SW 1271 (cell line): ENCODE measurements around the gene RPS16.

Source experiments
- DNase-seq, 2 experiments: peaks; one replicate each; lab custom pipeline; 2025; lab: John Stamatoyannopoulos, UW

Gene RPS16

DNA sequence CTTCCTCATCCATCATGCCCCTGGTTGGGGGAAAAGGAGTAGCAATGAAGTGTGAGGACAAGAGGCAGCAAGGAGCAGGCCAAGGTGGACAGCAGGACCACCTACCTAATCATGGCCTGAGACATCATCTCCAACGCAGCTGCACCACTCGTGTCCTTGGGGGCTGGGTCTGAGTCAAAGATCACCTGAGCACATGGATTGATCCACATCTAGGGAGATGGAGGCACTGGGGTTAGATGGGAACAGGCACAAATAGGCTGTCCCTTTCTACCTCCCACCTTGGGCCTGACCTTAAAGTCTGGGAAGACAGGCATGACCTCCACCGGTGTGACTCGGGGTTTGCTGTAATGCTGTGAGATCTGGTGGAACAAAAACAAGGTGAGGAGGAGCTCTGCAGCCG, 47.1 kb downstream of the RPS16 start:
- no peak for DNase-seq

DNA sequence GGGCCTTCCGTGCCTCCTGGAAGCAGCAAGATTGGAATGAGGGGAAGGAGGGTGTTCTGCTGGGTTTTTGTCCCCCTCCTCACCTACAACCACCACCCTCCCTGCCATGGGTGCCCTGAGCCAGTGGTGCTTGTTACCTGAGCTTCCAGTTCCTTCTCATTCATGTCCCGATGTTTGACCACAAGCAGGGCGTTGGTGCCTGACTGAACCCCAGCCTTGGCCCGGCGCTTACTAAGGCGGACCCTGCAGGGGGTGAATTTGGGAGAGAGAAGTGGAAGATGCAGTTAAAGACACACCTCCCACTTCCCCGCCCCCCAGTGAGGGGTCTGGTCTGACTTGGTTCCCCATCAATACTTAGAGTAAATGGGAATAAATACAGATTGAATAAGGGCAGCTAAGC, 49.2 kb downstream of the RPS16 start:
- DNase-seq = no peak

GRCh38 chr19:39385629-39386411, 49.9 kb downstream of the RPS16 start:
- no peak for DNase-seq

- DNase-seq = no peak
Measured at GRCh38 chr19:39384839-39385568, 50.7 kb downstream of the RPS16 start.
